HG02870 (cell line): ENCODE measurements around the gene MAP3K10.

ENCODE experiments used
- ATAC-seq: cut with Tn5 transposase; IDR thresholded peaks from one replicate; pipeline ENCODE4 v1.9.1; 2021; ENCODE audit warnings: mild to moderate bottlenecking, moderate library complexity; ENCODE audit not compliant: unreplicated experiment

Gene MAP3K10

GRCh38 chr19:40247178-40247577, 56.0 kb downstream of the MAP3K10 start:
- no peak for ATAC-seq

- ATAC-seq: no peak
Measured at GRCh38 chr19:40247735-40248262, 56.6 kb downstream of the MAP3K10 start.

DNA sequence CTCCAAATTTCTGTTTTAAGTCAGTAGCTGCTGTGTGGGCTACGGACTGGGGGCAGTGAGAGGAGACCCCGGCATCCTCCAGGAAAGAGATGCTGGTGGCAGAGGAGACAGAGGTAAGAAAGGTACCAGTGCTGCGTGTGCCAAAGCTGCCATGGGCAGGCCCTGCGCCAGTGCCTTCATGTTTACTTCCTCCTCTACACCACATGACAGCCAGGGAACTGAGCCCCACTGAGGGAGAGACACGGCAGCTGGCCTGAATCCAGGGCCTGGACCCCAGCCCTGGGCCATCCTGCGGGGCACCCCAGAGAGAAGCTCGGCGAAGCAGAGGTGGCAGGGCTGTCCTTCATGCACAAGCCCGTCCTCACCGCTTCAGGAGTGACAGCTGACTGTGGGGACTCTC, 58.0 kb downstream of the MAP3K10 start:
- ATAC-seq: no peak

- ATAC-seq: no peak
Measured at GRCh38 chr19:40249781-40250180, 58.6 kb downstream of the MAP3K10 start.

DNA sequence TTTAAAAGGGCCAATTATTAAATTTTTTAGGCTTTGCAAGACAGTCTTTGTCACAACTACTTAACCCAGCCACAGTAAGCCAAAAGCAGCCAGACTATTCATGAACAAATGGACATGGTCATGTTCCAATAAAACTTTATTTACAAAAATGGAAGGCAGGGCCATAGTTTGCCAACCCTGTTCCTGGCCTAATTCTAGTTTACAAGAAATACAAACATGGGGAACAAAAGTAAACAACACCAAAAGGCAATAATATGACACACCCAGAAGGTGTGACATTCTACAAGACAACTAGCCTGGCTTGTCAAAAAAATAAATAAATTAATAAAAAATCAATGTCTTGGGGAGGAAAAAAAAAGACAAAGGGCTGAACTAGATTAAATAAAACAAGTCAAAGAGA, 60.0 kb downstream of the MAP3K10 start:
- no peak for ATAC-seq

GRCh38 chr19:40251991-40252390, 60.8 kb downstream of the MAP3K10 start:
- no peak for ATAC-seq

- ATAC-seq: no peak
Measured at GRCh38 chr19:40252395-40252794, 61.2 kb downstream of the MAP3K10 start.

- ATAC-seq: no peak
Measured at GRCh38 chr19:40253611-40254092, 62.4 kb downstream of the MAP3K10 start.

GRCh38 chr19:40254714-40255418, 63.6 kb downstream of the MAP3K10 start:
- no peak for ATAC-seq

- no peak for ATAC-seq
Measured at GRCh38 chr19:40255619-40256166, 64.5 kb downstream of the MAP3K10 start.

DNA sequence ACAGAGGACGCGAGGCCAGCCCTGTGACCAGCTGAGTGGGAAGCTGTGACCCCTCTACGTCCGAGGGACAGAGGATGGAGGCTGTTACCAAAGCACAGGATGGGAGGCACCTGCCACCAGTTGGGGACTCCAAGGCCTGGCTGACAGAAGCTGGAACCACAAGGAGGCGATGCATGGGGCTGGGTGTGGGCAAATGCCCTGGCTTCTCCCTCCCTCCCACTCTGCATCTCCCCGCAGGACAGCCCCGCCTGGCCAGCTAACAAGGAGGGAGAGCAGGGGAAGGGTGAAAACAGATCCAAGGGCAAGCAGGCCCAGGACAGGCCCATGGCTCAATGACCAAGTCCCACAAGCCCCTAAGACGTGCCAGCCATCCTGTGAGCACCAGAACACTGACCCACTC, 65.3 kb downstream of the MAP3K10 start:
- no peak for ATAC-seq

GRCh38 chr19:40257096-40257517, 65.9 kb downstream of the MAP3K10 start:
- no peak for ATAC-seq

GRCh38 chr19:40261631-40262030, 70.4 kb downstream of the MAP3K10 start:
- ATAC-seq: no peak

GRCh38 chr19:40262422-40262821, 71.2 kb downstream of the MAP3K10 start:
- no peak for ATAC-seq

DNA sequence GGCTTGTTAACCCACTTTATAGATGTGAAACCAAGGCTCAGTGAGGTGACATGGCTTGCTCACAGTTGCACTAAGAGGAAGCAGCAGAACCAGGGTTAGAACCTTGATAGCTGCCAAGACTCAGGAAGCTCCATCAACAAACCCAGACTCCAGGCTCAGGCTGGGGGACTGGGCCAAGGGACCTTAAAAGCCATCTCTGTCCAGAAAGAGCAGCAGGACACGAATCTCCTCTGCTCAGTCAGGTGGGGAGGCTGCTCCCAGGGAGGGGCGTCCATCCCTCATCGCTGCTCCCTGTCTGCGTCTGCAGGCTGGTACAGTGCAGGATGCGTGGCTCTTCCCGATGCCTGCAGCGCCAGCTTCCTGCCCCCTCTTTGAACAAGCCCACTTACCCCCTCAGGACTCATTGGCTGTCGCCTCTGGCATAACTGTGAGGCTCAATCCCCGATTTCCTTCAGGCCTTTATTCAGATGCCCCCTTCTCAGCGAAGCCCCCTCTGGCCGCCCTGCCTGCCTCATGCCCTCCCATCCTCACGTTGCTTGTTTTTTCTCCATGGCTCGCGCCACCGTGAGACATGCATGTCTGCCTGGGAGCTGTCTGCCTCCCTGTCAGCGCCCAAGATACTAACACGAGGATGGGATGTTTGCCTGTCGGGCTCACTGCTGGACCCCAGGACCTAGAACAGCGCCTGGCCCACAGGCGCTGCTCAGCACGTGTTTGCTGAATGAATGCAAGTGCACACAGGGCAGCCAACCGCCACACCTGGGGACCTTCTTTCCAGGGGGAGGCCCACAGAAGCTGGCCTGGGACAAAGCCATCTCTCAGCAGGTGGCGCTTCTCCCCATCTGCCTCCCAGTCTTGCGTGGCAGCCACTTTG, 72.5 kb downstream of the MAP3K10 start:
- no peak for ATAC-seq

- no peak for ATAC-seq
Measured at GRCh38 chr19:40264314-40265054, 73.3 kb downstream of the MAP3K10 start.
